ENCODE results near the gene RARG. TPM values are rescaled to one million over a fixed set of nuclear protein-coding genes. Genes with fewer than 3 reads are reported as not detected.

The RARG gene
- total RNA-seq: 11.9 and 13.1 TPM in 2 replicates

DNA sequence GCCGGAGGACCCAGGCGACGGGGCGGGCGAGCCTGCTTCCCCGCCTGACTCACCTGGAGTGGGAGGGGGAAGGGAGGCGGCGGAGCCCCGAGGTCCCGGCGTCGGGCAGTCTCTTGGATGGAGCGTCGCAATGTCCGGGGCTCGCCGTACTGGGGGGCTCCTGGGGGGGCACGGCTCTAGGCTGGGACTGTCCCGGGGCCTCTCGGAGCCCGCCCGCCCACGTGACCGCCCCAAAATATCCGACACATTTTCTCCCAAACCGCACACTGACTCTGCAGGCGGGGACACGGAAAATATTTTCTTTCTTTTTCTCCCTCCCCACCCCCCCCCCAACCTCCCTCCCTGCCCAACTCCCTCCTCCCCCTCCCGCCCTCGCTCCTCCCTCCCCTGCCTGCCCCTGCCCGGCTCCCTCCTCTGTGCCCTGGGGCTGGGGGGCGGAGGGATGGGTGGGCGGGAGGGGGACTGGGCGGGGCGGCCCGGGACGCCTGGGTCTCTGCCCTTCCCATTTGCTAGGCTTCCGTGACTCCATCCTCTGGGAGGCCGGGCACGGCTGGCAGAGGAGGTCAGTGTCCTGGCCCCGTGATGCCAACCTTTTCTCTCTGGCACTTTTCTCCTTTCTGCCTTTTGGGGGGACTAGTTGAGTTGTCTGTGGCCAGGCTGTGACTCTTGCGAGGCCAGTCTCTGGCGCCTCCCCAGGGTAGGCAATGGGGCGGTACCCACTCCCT lies at the start of gene RARG:
Gene RARG, minus strand, starts transcription at position 289 of the 725 bp plus-strand sequence. CDS start 4,664 bp downstream, outside the sequence.
- DNase-seq (ENCODE audit: low read depth in 2 of 2): no peak

DNA sequence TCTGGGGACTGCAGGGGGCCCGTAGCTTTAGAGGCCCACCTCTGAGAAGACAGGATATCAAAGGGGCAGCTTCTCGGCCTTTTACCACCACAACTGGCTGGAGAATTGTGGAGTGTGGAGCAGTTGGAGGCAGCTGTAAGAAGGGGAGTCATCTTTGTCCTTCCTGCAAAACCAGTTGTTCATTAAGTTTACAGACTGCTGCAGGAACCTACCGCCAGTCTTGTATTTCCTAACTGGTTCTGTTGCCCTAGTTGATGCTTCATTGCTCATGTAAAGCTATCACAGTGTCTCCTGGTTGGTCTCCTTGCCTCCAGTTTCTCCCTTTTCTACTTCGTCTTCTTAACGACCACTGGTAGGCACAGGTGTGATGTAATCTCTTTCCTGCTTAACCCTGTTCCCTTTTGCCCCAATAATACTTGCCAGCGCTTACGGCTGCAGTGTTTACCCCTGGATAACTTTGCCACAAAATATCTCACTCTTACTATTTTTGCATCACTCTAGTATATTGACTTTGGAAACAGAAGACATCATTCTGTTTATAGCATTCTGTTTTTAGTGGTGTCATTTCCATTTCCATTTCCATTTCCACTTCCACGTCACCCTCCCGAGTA lies 48.0 kb upstream of the RARG start:
- DNase-seq (ENCODE audit: low read depth in 2 of 2): no peak

DNA sequence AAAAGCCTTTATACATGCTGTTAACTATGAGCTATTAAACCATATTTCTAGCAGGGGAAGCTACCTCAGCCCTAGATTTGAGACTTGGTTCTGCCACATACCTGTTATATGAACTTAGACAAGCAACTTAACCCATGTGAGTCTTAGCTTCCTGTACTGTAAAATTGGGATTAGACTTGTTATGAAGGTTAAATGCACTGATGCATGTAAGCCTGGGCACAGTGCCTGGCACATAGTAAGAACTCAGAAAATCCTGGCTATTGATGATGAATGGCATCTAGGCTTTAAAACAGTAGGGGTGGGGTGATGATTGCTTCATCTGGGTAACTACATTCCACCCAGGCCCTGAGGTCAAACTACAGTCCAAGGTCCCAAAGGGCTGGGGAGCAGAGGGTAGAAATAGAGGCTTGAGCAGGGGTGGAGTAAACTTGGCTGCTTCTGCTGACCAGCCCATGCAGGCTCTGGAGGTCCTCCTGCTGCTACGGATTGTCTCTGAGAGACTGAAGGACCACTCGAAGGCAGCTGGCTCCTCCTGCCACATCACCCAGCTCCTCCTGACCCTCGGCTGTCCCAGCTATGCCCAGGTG lies 47.4 kb upstream of the RARG start:
- no peak for DNase-seq (ENCODE audit: low read depth in 2 of 2)

DNA sequence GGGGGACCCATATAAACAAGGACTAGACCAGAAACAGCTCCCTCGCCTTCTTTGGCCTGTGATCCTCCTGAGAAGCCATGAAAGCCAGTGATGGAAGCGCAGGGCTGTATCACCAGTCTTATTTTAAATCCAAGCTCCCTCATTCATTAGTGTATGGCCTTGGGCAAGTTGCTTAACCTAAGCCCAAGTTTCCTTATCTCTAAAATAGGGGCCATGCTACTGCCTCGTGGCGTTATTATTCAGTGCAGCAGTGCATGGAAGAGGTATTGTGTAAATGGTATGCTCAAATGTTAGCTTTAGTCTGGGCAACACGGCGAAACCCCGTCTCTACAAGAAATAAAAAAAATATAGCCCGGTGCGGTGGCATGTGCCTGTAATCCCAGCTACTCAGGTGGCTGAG lies 46.0 kb upstream of the RARG start:
- no peak for DNase-seq (ENCODE audit: low read depth in 2 of 2)

DNA sequence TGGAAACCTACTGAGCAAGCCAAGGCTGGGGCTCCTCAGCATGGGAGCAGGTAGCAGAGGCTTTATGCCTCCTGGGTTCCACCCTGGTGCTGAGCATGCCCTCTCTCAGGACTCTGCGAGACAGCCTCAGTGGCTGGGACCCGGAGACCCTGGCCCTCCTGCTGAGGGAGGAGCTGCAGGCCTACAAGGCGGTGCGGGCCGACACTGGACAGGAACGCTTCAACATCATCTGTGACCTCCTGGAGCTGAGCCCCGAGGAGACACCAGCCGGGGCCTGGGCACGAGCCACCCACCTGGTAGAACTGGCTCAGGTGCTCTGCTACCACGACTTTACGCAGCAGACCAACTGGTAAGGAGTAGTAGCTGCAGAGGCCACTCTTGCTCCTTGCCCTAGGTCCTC lies 44.5 kb upstream of the RARG start:
- DNase-seq (ENCODE audit: low read depth in 2 of 2): no peak

DNA sequence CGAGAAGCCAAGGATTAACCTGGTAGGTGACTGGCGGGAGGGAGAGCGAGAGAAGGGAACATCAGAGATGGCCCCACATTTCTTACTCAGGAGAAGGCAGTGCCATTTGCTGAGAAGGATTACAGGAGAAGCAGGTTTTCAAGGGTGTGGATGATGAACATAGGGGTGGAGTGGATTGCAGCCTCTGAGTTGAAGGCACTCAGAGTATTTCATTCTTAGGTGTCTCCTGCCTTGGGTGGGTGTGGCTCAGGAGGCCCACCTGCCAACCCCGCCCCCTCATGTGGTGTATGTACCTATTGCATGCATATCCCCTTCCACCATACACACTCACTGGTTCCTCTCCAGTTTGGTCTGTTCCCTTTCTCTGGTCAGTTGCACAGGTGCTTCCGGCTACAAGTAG lies 42.4 kb upstream of the RARG start:
- no peak for DNase-seq (ENCODE audit: low read depth in 2 of 2)

DNA sequence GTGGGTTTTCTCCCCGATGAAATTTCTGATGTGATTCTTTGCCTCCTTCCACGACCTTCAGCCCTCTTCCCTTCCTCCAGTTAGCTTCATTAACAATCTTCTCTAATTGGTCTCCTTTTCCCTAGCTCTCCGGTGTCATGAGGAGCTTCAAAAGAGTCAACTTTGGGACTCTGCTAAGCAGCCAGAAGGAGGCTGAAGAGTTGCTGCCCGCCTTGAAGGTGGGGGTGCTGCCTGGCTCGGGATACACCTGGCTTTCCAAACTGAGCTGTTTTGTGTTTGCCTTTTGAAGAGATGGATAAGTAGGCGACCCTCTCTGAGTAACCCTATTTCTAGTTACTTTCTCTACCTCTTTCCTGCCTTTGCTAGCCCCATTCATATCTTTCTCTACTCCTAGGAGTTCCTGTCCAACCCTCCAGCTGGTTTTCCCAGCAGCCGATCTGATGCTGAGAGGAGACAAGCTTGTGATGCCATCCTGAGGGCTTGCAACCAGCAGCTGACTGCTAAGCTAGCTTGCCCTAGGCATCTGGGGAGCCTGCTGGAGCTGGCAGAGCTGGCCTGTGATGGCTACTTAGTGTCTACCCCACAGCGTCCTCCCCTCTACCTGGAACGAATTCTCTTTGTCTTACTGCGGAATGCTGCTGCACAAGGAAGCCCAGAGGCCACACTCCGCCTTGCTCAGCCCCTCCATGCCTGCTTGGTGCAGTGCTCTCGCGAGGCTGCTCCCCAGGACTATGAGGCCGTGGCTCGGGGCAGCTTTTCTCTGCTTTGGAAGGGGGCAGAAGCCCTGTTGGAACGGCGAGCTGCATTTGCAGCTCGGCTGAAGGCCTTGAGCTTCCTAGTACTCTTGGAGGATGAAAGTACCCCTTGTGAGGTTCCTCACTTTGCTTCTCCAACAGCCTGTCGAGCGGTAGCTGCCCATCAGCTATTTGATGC lies 36.9 kb upstream of the RARG start:
- no peak for DNase-seq (ENCODE audit: low read depth in 2 of 2)

DNA sequence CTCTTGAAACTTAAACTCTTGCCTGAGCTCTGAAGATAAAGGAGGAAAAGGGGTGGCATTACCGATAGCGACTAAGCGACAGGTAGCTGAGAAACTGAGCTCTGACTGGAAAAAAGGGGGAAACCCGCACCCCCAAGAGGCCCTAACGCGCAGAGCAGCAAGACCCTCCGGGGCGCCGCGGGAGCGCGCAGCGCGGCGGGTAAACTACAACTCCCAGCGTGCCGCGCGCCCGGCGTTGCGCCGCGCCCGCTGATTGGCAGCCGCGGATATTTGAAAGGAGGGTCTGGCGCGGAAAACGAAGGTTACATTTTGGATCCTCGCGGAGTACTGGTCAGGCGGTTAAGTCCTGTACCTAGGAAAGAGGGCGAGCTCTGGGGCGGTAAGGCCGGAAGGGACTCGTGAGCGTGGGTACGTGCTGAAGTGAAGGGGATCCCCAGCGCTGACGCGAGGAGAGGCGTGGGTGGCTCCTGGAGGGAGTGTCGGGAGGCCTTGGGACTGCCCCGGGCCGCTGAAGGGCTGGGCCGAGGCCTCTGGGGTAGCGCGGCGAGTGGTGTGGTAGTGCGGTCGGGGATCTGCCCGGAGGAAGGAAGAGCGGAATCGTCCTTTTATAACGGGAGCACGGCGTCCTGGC lies 36.1 kb upstream of the RARG start, which contains the start of gene ESPL1:
Gene ESPL1, plus strand, starts transcription at position 301 of the 631 bp plus-strand sequence. CDS start 468 bp downstream, outside the sequence.
- DNase-seq (ENCODE audit: low read depth in 2 of 2): peak; percentile 53 to 86

DNA sequence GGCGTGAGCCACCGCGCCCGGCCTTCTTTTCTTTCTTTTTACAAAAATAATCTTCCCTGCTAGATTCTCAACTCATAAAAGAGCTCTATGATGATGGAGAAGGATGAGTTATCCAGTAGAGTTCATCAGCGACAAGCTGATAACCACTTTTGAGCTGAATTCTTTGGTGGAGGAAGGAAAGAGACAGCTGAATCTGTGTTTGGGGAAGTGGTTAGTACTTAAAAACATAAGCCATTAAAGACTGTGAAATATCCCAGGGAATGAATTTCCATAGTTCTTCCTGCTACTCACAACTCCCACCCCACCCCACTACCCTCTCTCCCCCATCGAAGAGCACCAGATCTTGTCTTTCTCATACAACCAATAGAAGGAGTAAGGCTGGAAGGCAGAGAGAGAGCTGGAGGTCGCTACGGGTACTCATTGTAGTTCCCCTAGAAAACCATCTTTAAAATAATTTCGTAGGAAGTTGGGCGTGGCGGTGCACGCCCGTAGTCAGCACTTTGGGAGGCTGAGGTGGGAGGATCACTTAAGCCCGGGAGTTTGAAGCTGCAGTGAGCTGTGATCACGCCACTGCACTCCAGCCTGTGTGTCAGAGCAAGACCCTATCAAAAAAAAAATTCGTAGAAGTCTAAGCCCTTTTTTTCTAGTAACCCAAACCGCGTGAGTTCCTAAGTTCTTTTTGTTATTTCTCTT lies 35.4 kb upstream of the RARG start:
- no peak for DNase-seq (ENCODE audit: low read depth in 2 of 2)

DNA sequence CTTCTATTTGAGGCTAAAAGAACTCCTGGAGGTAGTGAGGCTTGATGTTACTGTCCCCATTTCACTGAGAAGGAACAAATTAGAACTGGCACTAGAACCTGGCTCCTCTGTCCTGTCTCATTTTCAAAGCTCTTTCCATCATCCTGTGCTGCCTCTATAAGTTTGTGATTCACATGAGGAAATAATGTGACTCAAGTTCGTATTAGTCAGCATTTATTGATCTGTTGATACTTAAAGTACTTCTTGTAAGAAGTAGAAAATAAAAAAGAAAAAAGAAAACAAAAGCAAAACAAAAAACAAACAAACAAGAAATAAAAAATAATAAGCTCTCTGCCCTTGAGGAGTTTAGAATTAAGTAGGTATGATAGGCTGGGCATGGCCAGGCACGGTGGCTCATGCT lies 33.8 kb upstream of the RARG start:
- no peak for DNase-seq (ENCODE audit: low read depth in 2 of 2)

DNA sequence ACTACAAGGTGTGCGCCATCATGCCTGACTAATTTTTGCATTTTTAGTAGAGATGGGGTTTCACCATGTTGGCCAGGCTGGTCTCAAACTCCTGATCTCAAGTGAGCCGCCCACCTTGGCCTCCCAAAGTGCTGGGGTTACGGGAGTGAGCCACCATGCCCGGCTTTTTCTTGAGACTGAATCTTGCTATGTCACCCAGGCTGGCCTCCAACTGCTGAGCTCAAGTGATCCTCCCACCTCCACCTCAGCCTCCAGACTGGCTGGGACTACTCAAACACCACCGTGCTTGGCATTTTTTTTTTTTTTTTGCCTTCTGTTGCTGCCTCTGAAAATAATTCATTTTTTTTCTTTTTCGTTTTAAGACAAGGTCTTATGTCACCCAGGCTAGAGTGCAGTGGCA lies 27.9 kb upstream of the RARG start:
- no peak for DNase-seq (ENCODE audit: low read depth in 2 of 2)

DNA sequence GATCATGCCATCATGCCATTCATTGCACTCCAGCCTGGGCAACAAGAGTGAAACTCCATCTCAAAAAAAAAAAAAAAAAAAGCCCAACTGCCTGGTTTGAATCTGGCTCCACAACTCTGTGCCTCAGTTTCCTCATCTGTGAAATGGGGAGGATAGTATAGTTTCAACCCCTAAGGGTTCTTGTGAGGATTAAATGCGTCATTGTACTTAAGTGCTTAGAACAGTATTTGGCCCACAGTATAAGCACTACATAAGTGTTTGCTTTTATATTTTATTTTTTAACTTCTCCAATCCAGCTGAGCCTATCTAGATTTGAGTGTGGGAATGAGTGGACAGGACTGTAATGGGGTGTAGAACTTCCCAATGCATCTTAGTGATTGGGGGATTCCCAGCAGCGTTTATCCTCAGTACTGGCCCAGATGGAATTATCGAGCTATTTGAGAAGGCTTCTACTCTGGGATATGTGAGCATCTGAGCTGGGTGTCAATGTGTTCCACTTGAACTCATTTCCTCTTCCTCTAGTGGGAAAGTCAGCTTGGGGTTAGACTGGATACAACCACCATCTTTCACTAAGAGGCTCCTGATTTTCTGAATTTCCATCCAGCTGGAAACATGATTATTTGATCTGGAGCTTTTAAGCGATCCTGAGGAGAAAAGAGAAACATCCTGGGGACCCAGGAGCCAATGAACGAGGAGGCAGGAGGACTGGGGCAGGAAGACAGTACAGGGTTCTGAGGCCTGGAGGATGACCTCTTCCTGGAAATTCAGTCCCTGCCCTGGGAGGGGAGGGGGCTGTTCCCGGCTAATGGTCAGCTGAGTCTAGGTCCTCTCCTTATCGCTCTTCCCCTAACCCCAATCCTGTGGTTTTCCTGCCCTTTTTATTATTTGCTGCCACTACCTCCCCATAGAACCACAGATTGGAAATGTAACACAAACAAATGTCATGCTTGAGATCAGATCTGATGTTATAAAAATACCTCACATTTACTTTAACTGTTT lies 26.8 kb upstream of the RARG start:
- peak; percentile 19 to 37 for DNase-seq (ENCODE audit: low read depth in 2 of 2)

DNA sequence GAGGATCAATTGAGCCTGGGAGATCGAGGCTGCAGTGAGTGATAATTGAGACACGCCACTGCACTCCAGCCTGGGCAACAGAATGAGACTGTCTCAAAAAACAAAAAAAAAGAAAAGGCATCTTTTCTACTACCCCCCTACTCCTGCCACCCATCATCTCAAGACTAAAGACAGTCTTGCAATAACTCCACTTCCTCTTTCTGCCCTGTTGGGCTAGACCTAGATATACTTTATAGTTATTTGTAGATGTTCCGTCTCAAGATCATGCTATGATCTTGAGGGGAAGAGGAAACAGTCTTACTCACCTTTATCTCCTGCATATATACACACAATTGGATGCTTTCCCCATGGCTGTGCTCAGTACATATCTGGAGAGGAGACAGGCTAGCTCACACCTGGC lies 24.0 kb upstream of the RARG start:
- no peak for DNase-seq (ENCODE audit: low read depth in 2 of 2)

DNA sequence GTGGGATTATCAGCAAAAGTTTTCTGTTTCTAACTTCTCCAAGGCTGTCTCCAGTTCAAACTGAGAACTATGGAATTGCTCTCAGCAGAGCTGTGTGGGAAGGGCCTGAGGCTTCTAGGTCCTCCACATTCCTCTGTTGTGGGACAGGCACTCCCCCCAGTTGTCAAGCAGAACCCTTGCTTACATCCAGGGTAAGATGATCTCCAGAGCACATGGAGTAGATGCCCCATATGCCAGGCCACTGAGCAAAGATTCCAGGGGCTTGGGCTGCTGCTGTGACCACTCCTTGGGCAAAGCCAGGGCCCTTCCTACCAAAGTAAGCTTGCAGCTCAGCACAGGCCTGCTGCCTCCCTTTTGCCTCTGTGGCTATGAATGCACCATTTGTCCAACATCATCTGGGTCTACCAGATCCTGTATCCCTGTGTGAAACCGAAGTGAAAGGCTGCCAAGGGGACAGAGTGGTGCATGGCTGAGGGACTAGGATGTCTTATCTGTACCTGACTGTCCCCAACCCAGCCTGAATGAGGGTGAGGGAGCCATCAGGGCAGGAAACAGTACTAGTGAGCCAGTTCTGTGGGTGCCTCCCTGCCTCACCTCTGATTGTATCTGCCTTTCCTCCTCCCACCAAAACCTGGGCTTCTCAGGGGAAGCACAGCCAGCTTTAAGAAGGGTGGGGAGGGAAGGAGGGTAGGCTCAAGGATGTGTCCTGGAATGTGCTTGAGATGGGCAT lies 23.0 kb upstream of the RARG start:
- no peak for DNase-seq (ENCODE audit: low read depth in 2 of 2)

DNA sequence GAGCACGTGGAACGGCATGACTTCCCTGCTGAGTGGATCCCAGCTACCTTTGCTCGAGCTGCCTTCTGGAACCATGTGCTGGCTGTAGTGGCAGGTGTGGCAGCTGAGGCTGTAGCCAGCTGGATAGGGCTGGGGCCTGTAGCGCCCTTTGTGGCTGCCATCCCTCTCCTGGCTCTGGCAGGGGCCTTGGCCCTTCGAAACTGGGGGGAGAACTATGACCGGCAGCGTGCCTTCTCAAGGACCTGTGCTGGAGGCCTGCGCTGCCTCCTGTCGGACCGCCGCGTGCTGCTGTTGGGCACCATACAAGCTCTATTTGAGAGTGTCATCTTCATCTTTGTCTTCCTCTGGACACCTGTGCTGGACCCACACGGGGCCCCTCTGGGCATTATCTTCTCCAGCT lies 21.3 kb upstream of the RARG start:
- DNase-seq (ENCODE audit: low read depth in 2 of 2): no peak

DNA sequence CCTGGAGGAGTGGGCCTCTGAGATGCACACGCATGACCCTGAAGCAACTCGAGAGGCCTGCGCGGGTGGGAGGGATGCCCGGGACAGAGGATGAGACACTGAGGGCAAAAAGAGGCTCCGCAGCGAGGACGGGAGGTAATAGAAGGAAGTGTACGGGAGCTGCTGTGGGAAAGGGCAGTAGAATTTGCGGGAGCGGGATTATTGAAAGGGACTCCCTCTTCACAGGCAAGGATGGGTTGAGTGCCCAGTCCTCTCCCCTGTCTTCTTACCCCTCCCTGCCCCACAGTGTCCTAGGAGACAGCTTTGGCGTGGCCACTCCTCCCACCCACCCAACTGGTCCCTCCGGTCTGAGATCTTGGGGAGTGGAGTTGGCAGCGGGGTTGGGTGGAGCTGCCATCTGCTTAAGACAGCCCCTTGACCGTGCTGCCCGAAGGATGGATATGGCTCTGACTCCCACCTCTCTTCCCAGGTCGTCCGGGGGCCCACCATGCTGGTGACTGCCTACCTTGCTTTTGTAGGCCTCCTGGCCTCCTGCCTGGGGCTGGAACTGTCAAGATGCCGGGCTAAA lies 20.4 kb upstream of the RARG start:
- no peak for DNase-seq (ENCODE audit: low read depth in 2 of 2)

DNA sequence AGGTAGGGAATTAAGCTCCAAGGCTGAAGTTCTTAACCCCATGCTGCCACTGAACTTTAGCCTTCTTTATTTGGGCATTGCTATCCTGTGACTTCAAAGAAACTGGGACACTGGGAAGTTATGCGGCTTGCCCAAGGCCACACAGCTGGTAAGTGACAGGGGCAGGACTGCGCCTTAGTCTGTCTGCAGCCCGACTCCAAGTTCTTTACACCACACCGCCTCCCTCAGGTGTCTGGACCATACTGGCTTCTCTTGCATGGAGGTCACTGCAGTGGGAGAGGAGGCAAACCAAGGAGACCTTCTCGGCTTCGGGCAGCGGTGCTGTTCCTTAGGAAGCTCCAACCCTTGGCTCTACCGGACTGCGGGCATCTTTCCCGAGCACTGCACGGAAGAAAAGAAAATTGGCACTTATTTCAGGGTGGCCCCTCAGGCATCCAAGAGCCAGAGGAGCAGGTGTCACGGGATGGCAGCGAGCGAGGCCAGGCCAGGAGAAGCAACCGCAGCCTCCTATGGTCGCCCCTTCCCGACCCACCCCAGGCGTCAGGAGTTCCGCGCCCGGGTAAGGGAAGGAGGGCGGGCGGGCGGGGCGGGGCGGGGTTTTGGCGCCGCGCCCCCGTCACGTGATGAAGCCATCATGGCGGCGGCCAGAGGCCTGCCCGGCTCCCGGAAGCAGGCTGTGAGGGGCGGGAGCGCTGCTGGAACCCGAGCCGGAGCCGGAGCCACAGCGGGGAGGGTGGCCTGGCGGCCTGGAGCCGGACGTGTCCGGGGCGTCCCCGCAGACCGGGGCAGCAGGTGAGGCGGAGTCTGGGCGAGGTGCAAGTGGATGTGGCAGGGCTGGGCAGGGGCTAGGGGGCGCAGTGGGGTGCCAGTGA lies 19.7 kb upstream of the RARG start:
- DNase-seq (ENCODE audit: low read depth in 2 of 2): peak in 1 of 2 donors; percentile 75
